Erythroblast (primary cell): ENCODE measurements around the gene MERTK.
"Not testable (repeated sequence)": the region's sequence is repeated elsewhere in the genome, so short reads cannot be mapped to it uniquely, and the experiment has no call there.

ENCODE experiments used
- GATA1 ChIP-seq: IDR thresholded peaks from 2 replicates; pipeline ENCODE4 v1.6.1; 2011; ENCODE audit warnings: low read depth, mild to moderate bottlenecking, control low read depth, low read length, moderate library complexity
- POLR2A ChIP-seq: IDR thresholded peaks from 2 replicates; pipeline ENCODE4 v1.6.1; 2011; ENCODE audit warnings: mild to moderate bottlenecking, low read length

DNA sequence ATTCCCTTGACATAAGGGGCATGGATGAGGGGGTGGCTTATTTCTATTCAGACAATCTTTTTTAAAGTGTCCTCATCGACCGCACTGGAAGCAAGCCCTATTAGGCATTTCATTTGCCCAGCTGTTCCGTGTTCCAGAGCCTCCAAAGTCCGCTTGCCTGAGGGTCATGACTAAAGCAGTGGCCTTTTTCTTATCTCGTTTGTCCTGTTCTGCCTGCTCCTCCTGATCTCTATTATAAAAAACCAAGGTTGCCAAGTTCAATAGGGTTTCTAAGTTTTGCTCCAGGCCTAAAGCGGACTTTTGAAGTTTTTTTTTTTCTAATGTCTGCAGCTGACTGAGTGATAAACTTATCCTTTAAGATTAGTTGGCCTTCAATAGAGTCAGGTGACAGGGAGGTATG, 143.1 kb downstream of the MERTK start:
- TF ChIP-seq POLR2A, GATA1: not testable (repeated sequence)
